A673 (cell line): ENCODE measurements around the gene DNAJC4. TPM values are rescaled to one million over a fixed set of nuclear protein-coding genes. Genes with fewer than 3 reads are reported as not detected.

Experiments
- BruUV-seq: library from RNA; stranded (reverse); fragments of 400-500 nt; replicated peaks from 2 replicates; lab custom pipeline; 2021; lab: Mats Ljungman, UMichigan
- CTCF ChIA-PET: fragments of 300-600 bp; sonication (Branson Sonifier 250); formaldehyde crosslinking; loops from one replicate; lab custom pipeline; 2022; ENCODE audit warnings: antibody characterized with exemption; lab: Charles Lee
- POLR2A ChIA-PET: fragments of 300-600 bp; sonication (Branson Sonifier 250); formaldehyde crosslinking; loops from one replicate; lab custom pipeline; 2022; ENCODE audit warnings: antibody characterized with exemption; ENCODE audit not compliant: low non-redundant PET; lab: Charles Lee
- DNase-seq: peaks from one replicate; pipeline ENCODE4 v3.0.0-alpha.2; 2015; ENCODE audit warnings: low spot score
- H3K27ac ChIP-seq: fragments of 200-600 bp; sonication (generic); 2 replicates; pipeline ENCODE4 v1.5.1; 2016; ENCODE audit warnings: mixed run types, low read depth, mild to moderate bottlenecking, mixed read lengths, antibody characterized with exemption, low read length; ENCODE audit not compliant: poor library complexity, severe bottlenecking
- H3K27me3 ChIP-seq: fragments of 200-600 bp; sonication (generic); replicated peaks from 2 replicates; pipeline ENCODE4 v1.6.1; 2017; ENCODE audit warnings: mixed run types, low read depth, mild to moderate bottlenecking, mixed read lengths, antibody characterized with exemption, low read length; ENCODE audit not compliant: insufficient read depth, poor library complexity
- H3K36me3 ChIP-seq: fragments of 200-600 bp; sonication (generic); 2 replicates; pipeline ENCODE4 v1.6.1; 2016; ENCODE audit warnings: mixed run types, mild to moderate bottlenecking, mixed read lengths, antibody characterized with exemption, low read length; ENCODE audit not compliant: insufficient read depth, poor library complexity, severe bottlenecking
- H3K4me1 ChIP-seq: fragments of 200-600 bp; sonication (generic); 2 replicates; pipeline ENCODE4 v1.6.1; 2017; ENCODE audit warnings: mixed run types, mild to moderate bottlenecking, mixed read lengths, antibody characterized with exemption, low read length; ENCODE audit not compliant: insufficient read depth, poor library complexity, severe bottlenecking
- H3K4me3 ChIP-seq: fragments of 200-600 bp; sonication (generic); 2 replicates; pipeline ENCODE4 v1.5.1; 2016; ENCODE audit warnings: low read depth, mixed run types, mild to moderate bottlenecking, mixed read lengths, low read length; ENCODE audit not compliant: poor library complexity, severe bottlenecking
- H3K9me3 ChIP-seq: fragments of 200-600 bp; sonication (generic); 2 replicates; pipeline ENCODE4 v1.6.1; 2016; ENCODE audit warnings: mixed run types, low read depth, mild to moderate bottlenecking, mixed read lengths, antibody characterized with exemption, low read length; ENCODE audit not compliant: poor library complexity, severe bottlenecking
- EZH2 ChIP-seq: fragments of 200-600 bp; sonication (generic); IDR thresholded peaks from 2 replicates; pipeline ENCODE4 v1.6.1; 2017; ENCODE audit warnings: borderline replicate concordance, low read depth, mild to moderate bottlenecking, mixed read lengths, antibody characterized with exemption, low read length; ENCODE audit not compliant: poor library complexity, severe bottlenecking
- intact Hi-C: fragments of 100-400 bp; cut with micrococcal nuclease; formaldehyde crosslinking; loops from one replicate; pipeline ENCODE4 v1.10.0; 2022; ENCODE audit not compliant: unreplicated experiment
- total RNA-seq: library from RNA; stranded (reverse); gene quantifications from 2 replicates; pipeline ENCODE4 v1.2.3, GENCODE V29; 2021
- TF ChIP-seq, protein P1 (sequence below): fragments of 300-800, 200-600 bp; sonication (generic); conservative IDR thresholded peaks from 2 replicates; pipeline ENCODE4 v1.5.1; 2017; ENCODE audit warnings: low read depth, mild to moderate bottlenecking, antibody characterized with exemption, low read length, moderate library complexity, mixed read lengths

DNAJC4 gene
- total RNA-seq, 1 experiment from 2014 or later = 20.2 TPM

DNA sequence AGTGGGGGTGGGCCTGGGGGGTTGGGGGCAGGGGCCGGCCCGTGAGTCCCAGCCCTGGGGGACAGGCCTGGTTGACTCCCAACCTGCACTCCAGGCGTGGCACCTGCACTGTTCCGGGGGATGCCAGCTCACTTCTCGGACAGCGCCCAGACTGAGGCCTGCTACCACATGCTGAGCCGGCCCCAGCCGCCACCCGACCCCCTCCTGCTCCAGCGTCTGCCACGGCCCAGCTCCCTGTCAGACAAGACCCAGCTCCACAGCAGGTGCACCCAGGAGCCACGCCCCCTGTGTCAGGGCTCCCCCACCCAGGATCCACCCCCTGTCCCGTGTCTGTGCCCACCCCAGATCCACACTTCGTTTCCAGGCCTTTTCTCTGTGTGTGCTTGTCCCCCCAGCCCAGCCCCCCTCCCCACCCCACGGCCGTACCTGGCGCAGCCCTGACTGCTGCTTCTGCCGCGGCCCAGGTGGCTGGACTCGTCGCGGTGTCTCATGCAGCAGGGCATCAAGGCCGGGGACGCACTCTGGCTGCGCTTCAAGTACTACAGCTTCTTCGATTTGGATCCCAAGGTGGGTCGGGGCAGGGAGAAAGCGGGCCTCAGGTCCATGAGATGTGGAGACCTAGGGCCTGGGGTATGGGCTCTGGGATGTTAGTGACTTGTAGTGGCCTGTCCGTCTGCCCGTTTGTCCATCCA, 19.0 kb upstream of the DNAJC4 start:
- intact Hi-C loops = no loop called here
- peaks cover 50% of the 10 kb centered on the region for H3K4me1 ChIP-seq
- H3K36me3 ChIP-seq = peaks cover 19% of the 10 kb centered on the region
- POLR2A ChIA-PET = interaction anchor here (0.5 to 0.6 kb wide), 3 partner anchors 14 to 77 kb away, joined by 4 to 8 read pairs (median 7); no protein-coding TSS in a partner anchor
- no peak for DNase-seq
- BruUV-seq = no TSS peak
- no peak overlapping the region for H3K27ac ChIP-seq
- no peaks in the 10 kb centered on the region for H3K27me3 ChIP-seq
- H3K9me3 ChIP-seq = no peaks in the 10 kb centered on the region
- H3K4me3 ChIP-seq = no peak overlapping the region
- CTCF ChIA-PET = interaction anchor here (0.5 kb wide), 1 partner anchor 41 kb away, joined by 6 read pairs; no protein-coding TSS in a partner anchor
- no peak for TF ChIP-seq EZH2
- TF ChIP-seq, protein P1, sequence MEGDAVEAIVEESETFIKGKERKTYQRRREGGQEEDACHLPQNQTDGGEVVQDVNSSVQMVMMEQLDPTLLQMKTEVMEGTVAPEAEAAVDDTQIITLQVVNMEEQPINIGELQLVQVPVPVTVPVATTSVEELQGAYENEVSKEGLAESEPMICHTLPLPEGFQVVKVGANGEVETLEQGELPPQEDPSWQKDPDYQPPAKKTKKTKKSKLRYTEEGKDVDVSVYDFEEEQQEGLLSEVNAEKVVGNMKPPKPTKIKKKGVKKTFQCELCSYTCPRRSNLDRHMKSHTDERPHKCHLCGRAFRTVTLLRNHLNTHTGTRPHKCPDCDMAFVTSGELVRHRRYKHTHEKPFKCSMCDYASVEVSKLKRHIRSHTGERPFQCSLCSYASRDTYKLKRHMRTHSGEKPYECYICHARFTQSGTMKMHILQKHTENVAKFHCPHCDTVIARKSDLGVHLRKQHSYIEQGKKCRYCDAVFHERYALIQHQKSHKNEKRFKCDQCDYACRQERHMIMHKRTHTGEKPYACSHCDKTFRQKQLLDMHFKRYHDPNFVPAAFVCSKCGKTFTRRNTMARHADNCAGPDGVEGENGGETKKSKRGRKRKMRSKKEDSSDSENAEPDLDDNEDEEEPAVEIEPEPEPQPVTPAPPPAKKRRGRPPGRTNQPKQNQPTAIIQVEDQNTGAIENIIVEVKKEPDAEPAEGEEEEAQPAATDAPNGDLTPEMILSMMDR = no peak

DNA sequence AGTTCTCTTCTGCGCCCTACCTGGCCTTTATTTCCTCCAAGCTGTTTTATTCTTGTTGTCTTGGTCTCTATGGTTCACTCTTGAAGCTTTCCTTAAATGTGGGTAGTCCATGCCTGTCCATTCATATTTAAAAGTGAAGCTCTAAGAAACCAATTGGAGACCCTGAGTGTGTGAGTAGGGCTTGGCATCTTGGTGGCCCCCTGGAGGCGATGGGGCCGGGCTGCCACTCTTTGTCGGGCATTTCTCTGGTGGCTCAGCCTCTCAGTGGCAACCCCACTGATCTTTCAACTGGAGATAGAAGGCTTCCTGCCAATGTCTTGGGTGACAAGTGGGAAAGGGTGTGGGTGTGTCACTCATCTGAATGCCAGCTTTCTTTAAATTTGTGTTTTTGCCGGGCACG, 13.5 kb upstream of the DNAJC4 start:
- intact Hi-C loops = no loop called here
- Histone ChIP-seq H3K4me1 (peaks cover 14% of the 10 kb centered on the region), H3K27ac (no peak overlapping the region), H3K36me3 (peaks cover 44% of the 10 kb centered on the region), H3K9me3 (no peaks in the 10 kb centered on the region), H3K4me3 (no peak overlapping the region), H3K27me3 (no peaks in the 10 kb centered on the region)
- ChIA-PET POLR2A (no interaction called here), CTCF (interaction anchor here (0.8 to 1.1 kb wide), 2 partner anchors 12 to 88 kb away, joined by 4 to 7 read pairs; no protein-coding TSS in a partner anchor)
- BruUV-seq = no TSS peak
- TF ChIP-seq EZH2 = no peak
- TF ChIP-seq, protein P1 = peak; percentile 41; the same call in 1 of the 2 replicates
- DNase-seq = no peak

DNA sequence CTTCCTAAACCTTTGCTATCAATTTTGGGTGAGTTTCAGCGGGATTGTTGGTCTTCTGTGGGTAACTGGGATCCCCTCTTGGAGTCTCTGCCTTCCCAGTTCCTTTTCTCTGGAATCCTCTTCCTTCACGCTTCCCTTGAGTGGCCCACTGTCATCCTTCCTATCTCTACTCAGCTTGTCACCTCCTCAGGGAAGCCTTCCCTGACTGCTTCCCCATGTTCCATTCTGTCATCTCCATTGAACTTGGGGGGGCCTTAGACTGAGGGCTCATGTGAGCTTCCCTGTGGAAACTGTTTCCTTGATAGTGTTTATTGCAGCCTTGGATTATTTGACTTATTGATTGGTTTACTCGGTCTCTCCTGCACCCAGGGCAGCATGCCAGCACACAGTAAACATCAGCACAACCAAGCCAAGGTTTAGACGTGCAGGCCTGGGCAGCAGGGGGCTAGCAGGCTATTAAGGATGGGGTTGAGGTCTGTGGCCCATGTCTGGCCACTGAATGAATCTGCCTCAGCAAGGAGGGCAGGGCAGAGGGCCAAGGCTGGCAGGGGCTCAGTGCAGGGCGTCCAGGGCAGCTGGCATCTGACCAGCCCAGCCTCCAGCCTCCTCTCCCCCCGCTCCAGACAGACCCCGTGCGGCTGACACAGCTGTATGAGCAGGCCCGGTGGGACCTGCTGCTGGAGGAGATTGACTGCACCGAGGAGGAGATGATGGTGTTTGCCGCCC, 11.6 kb upstream of the DNAJC4 start:
- no TSS peak for BruUV-seq
- CTCF ChIA-PET = no interaction called here

More for the DNA sequence above, 11.6 kb upstream of the DNAJC4 start:
- Histone ChIP-seq H3K27me3 (no peaks in the 10 kb centered on the region), H3K9me3 (no peaks in the 10 kb centered on the region), H3K36me3 (peaks cover 48% of the 10 kb centered on the region), H3K4me3 (no peak overlapping the region), H3K4me1 (peaks cover 14% of the 10 kb centered on the region), H3K27ac (no peak overlapping the region)
- intact Hi-C loops = no loop called here
- no peak for TF ChIP-seq EZH2
- TF ChIP-seq, protein P1 = no peak
- POLR2A ChIA-PET = no interaction called here
- DNase-seq = no peak
